GM06990 (cell line): ENCODE results near the gene KPNA6.

Experiments
- DNase-seq: peaks from one replicate; pipeline ENCODE4 v3.0.0-alpha.2; 2011; ENCODE audit not compliant: insufficient read length; ENCODE audit errors: extremely low read depth
- H3K27me3 ChIP-seq: replicated peaks from 2 replicates; pipeline ENCODE4 v1.6.0; 2011; ENCODE audit warnings: low read length; ENCODE audit not compliant: control insufficient read depth, insufficient read depth
- H3K36me3 ChIP-seq: 2 replicates; pipeline ENCODE4 v1.5.1; 2011; ENCODE audit warnings: low read length; ENCODE audit not compliant: control insufficient read depth, insufficient read depth
- H3K4me3 ChIP-seq: replicated peaks from 2 replicates; pipeline ENCODE4 v1.5.1; 2011; ENCODE audit warnings: low read depth, mild to moderate bottlenecking, control low read depth, low read length
- TF ChIP-seq, protein P1 (sequence below): IDR thresholded peaks from 2 replicates; pipeline ENCODE4 v1.5.1; 2011; ENCODE audit warnings: low read length, control low read depth, mild to moderate bottlenecking, inconsistent platforms; ENCODE audit not compliant: insufficient read depth, poor library complexity, severe bottlenecking

Gene KPNA6

GRCh38 chr1:32068957-32069588 is 38.8 kb upstream of the KPNA6 start:
- TF ChIP-seq, protein P1, sequence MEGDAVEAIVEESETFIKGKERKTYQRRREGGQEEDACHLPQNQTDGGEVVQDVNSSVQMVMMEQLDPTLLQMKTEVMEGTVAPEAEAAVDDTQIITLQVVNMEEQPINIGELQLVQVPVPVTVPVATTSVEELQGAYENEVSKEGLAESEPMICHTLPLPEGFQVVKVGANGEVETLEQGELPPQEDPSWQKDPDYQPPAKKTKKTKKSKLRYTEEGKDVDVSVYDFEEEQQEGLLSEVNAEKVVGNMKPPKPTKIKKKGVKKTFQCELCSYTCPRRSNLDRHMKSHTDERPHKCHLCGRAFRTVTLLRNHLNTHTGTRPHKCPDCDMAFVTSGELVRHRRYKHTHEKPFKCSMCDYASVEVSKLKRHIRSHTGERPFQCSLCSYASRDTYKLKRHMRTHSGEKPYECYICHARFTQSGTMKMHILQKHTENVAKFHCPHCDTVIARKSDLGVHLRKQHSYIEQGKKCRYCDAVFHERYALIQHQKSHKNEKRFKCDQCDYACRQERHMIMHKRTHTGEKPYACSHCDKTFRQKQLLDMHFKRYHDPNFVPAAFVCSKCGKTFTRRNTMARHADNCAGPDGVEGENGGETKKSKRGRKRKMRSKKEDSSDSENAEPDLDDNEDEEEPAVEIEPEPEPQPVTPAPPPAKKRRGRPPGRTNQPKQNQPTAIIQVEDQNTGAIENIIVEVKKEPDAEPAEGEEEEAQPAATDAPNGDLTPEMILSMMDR: no peak
- DNase-seq: no peak

GRCh38 chr1:32071758-32072621 is 35.9 kb upstream of the KPNA6 start:
- DNase-seq: no peak
- TF ChIP-seq, protein P1: no peak
- peak overlapping the region; percentile 91 for H3K4me3 ChIP-seq
- H3K27me3 ChIP-seq: no peaks in the 10 kb centered on the region
- H3K36me3 ChIP-seq: peaks cover 8% of the 10 kb centered on the region

More at GRCh38 chr1:32068957-32069588, 38.8 kb upstream of the KPNA6 start:
- Histone ChIP-seq H3K4me3 (no peak overlapping the region), H3K27me3 (no peaks in the 10 kb centered on the region), H3K36me3 (no peaks in the 10 kb centered on the region)

DNA sequence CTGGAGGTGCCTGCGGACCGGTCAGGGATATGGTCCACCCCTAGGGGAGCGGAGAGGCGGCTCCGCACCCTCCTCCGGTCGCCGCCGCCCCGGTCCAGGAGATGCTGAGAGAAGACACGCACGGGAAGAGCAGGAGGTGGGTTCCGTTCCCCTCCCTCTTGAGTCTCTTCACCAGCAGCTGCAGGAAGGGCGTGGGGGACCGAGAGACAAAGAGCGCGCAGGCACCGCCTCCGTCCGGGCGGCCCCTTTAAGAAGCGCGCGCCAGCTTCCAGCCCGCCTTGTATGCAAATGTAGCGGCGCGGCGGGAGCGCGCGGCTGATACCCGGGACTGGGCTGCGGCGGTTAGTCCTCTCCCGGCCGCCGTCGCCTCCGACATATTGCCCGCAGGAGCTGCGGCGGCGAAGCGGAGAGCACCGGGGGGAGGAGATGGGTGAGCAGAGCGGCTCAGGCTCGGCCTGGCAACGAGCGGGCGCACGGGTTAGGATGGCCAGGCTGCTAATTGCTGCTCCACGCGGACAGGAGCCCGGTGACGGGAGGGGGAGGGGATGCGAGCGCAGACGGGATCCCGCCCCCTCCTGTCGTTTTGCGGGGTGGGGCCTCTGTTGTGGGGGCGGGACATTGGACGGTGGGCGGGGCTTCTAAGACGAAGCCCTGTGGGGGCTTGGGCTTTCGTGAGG is 35.1 kb upstream of the KPNA6 start, which contains the start of gene TMEM39B:
Gene TMEM39B (plus strand): TSS at position 318 of the 677 bp plus-strand sequence. CDS start 109 bp downstream, at position 427.
- peak within 1 kb of the TSS; percentile 91 for H3K4me3 ChIP-seq
- peaks cover 14% of the 10 kb centered on the region for H3K36me3 ChIP-seq
- no peaks in the 10 kb centered on the region for H3K27me3 ChIP-seq
- TF ChIP-seq, protein P1: no peak
- peak; percentile 99 for DNase-seq

DNA sequence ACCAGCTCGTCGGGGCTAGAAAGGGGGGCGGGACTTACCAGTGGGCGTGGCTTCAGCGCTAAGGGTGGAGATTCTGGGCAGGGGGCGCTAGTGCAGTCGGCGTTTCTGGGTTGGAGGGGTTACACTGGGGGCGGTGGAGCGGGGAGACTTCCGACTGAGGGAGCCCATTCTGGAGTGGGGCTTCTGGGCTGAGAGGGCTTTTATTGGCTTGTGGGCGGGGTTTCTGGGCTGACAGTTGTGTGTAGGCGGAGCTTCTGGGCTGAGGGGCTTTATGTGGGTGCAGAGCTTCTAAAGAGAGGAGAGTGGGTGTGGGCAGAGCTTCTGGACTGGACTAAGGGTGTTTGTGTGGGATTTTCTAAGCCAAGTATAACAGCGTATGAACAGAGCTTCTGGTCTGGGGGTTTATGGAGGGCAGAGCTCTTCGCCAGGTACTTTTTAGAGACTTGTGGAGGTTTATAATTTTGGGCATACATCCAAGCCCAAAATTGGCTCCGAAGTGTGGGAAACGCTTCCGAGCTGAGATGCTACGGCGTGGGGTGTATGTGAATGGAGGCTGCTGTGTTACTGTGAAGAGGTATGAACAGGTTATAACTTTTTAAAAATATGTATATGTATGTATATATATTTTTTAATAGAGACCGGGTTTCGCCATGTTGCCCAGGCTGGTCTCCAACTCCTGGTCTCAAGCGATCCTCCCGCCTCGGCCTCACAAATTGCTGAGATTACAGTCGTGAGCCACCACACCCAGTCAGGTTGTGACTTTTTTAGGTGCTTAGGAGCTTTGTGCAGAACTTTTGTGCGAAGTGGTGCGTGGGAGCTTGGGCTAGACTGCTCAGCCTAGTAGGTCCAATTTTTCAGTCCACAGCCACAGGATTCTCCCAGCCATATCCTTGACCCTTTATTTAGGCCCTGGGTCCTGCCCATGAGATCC is 34.3 kb upstream of the KPNA6 start:
- TF ChIP-seq, protein P1: peak; percentile 34
- Histone ChIP-seq H3K27me3 (no peaks in the 10 kb centered on the region), H3K36me3 (peaks cover 15% of the 10 kb centered on the region), H3K4me3 (peak overlapping the region; percentile 91)
- no peak for DNase-seq

GRCh38 chr1:32074841-32075240 is 33.0 kb upstream of the KPNA6 start:
- TF ChIP-seq, protein P1: no peak
- H3K4me3 ChIP-seq: no peak overlapping the region
- H3K36me3 ChIP-seq: peaks cover 15% of the 10 kb centered on the region
- no peaks in the 10 kb centered on the region for H3K27me3 ChIP-seq
- DNase-seq: no peak
